SU-DHL-6 (cell line): ENCODE results near the gene KLB.
"Not testable (repeated sequence)": the region's sequence is repeated elsewhere in the genome, so short reads cannot be mapped to it uniquely, and the experiment has no call there.

ENCODE experiments used
- H2AFZ ChIP-seq: fragments of 200-600 bp; sonication (generic); 2 replicates; pipeline ENCODE4 v1.6.1; 2014; ENCODE audit warnings: low read depth, mild to moderate bottlenecking, moderate library complexity, mixed read lengths, antibody characterized with exemption, low read length; ENCODE audit not compliant: severe bottlenecking
- H3F3A ChIP-seq: fragments of 200-600 bp; shearing (Covaris generic); 2 replicates; pipeline ENCODE4 v1.6.0; 2016; ENCODE audit warnings: antibody characterized with exemption, mild to moderate bottlenecking; ENCODE audit not compliant: insufficient read depth
- H3K27ac ChIP-seq: fragments of 200-600 bp; sonication (generic); 2 replicates; pipeline ENCODE4 v1.5.1; 2016; ENCODE audit warnings: low read depth, mild to moderate bottlenecking, low read length, moderate library complexity, mixed read lengths
- H3K27me3 ChIP-seq: fragments of 200-600 bp; sonication (generic), shearing (Covaris generic); 2 replicates; pipeline ENCODE4 v1.6.0; 2014; ENCODE audit warnings: mild to moderate bottlenecking, low read length
- H3K36me3 ChIP-seq: fragments of 200-600 bp; sonication (generic); 2 replicates; pipeline ENCODE4 v1.6.1; 2014; ENCODE audit warnings: mild to moderate bottlenecking, low read length, mixed read lengths
- H3K4me2 ChIP-seq: fragments of 300-600, 200-600 bp; shearing (Covaris generic), sonication (generic); 2 replicates; pipeline ENCODE4 v1.6.0; 2014; ENCODE audit warnings: low read length, low read depth, mild to moderate bottlenecking; ENCODE audit not compliant: poor library complexity, severe bottlenecking
- H3K4me3 ChIP-seq: fragments of 200-600 bp; sonication (generic); 2 replicates; pipeline ENCODE4 v1.5.1; 2014; ENCODE audit warnings: antibody characterized with exemption, low read length, mild to moderate bottlenecking, mixed read lengths; ENCODE audit not compliant: insufficient read depth, poor library complexity, severe bottlenecking
- H3K79me2 ChIP-seq: fragments of 200-600 bp; sonication (generic); 2 replicates; pipeline ENCODE4 v1.6.1; 2014; ENCODE audit warnings: mild to moderate bottlenecking, low read length, moderate library complexity; ENCODE audit not compliant: insufficient read depth
- H3K9ac ChIP-seq: fragments of 200-600 bp; sonication (generic); 2 replicates; pipeline ENCODE4 v1.7.0; 2014; ENCODE audit warnings: mild to moderate bottlenecking, low read length
- H3K9me2 ChIP-seq: fragments of 200-600 bp; sonication (generic); replicated peaks from 2 replicates; pipeline ENCODE4 v1.6.1; 2014; ENCODE audit warnings: low read length; ENCODE audit not compliant: insufficient read depth
- H3K9me3 ChIP-seq: fragments of 200-600 bp; sonication (generic); 2 replicates; pipeline ENCODE4 v1.6.1; 2014; ENCODE audit warnings: low read length, mixed read lengths; ENCODE audit not compliant: insufficient read depth
- H4K20me1 ChIP-seq: fragments of 200-600 bp; sonication (generic); 2 replicates; pipeline ENCODE4 v1.6.1; 2014; ENCODE audit warnings: low read depth, mild to moderate bottlenecking, antibody characterized with exemption, low read length, moderate library complexity, mixed read lengths
- CTCF ChIP-seq: fragments of 200-600 bp; sonication (generic); IDR thresholded peaks from one replicate; pipeline ENCODE4 v1.5.1; 2017; ENCODE audit warnings: antibody characterized with exemption, mild to moderate bottlenecking, low read length, moderate library complexity; ENCODE audit not compliant: insufficient read depth, poor library complexity, severe bottlenecking
- EZH2phosphoT487 ChIP-seq: fragments of 200-600 bp; sonication (generic), shearing (Covaris generic); conservative IDR thresholded peaks from 2 replicates; pipeline ENCODE4 v1.6.1; 2018; ENCODE audit warnings: mild to moderate bottlenecking, antibody characterized with exemption, low read length, moderate library complexity, mixed read lengths

Gene KLB

GRCh38 chr4:39406763-39407583, at the start of gene KLB:
Gene KLB, plus strand, starts transcription at chr4:39406930. Its CDS starts 20 bp downstream, at chr4:39406950.
- H4K20me1 ChIP-seq: no peaks in the 10 kb centered on the region
- no peak within 1 kb of the TSS for H3K9ac ChIP-seq
- H3F3A ChIP-seq: 0 out of 2 replicates have a peak, but pooled peaks cover 5% of the 10 kb centered on the region
- H3K9me2 ChIP-seq: no peaks in the 10 kb centered on the region
- no peak within 1 kb of the TSS for H3K4me2 ChIP-seq
- no peak within 1 kb of the TSS for H3K4me3 ChIP-seq
- no peaks in the 10 kb centered on the region for H3K27me3 ChIP-seq
- H3K36me3 ChIP-seq: no peaks in the 10 kb centered on the region
- no peaks in the 10 kb centered on the region for H3K79me2 ChIP-seq
- H2AFZ ChIP-seq: no peak within 1 kb of the TSS
- H3K27ac ChIP-seq: no peak within 1 kb of the TSS
- no peaks in the 10 kb centered on the region for H3K9me3 ChIP-seq
- TF ChIP-seq CTCF (no peak), EZH2phosphoT487 (no peak)

- peak overlapping the region; percentile 51 for H3K4me3 ChIP-seq
- no peaks in the 10 kb centered on the region for H3K36me3 ChIP-seq
- H2AFZ ChIP-seq: no peak overlapping the region
- H3K79me2 ChIP-seq: peaks cover 88% of the 10 kb centered on the region
- peak overlapping the region; percentile 97 for H3K27ac ChIP-seq
- H3K4me2 ChIP-seq: peak overlapping the region; percentile 97
- no peaks in the 10 kb centered on the region for H3K9me3 ChIP-seq
- H4K20me1 ChIP-seq: no peaks in the 10 kb centered on the region; the same call in 1 of the 2 replicates
- H3K9me2 ChIP-seq: no peaks in the 10 kb centered on the region
- TF ChIP-seq CTCF: no peak
- TF ChIP-seq EZH2phosphoT487: no peak
- peaks cover 66% of the 10 kb centered on the region for H3F3A ChIP-seq
- H3K9ac ChIP-seq: peak overlapping the region; percentile 57
- no peaks in the 10 kb centered on the region for H3K27me3 ChIP-seq
These were observed 49.7 kb upstream of the KLB start for GRCh38 chr4:39357002-39357401.

GRCh38 chr4:39360611-39361010, 46.1 kb upstream of the KLB start:
- H3K36me3 ChIP-seq, H4K20me1 ChIP-seq, H3K27me3 ChIP-seq, H3K9me3 ChIP-seq, H2AFZ ChIP-seq, H3K9me2 ChIP-seq, H3K9ac ChIP-seq: not testable (repeated sequence)
- Histone ChIP-seq H3K79me2 (peaks cover 89% of the 10 kb centered on the region), H3F3A (peaks cover 74% of the 10 kb centered on the region), H3K4me3 (peak overlapping the region; percentile 20), H3K4me2 (peak overlapping the region; percentile 70), H3K27ac (peak overlapping the region; percentile 97)

- Histone ChIP-seq H3K36me3 (no peaks in the 10 kb centered on the region), H2AFZ (no peak overlapping the region), H4K20me1 (no peaks in the 10 kb centered on the region; the same call in 1 of the 2 replicates), H3K9me3 (no peaks in the 10 kb centered on the region), H3F3A (peaks cover 71% of the 10 kb centered on the region), H3K27ac (peak overlapping the region; percentile 85), H3K4me2 (peak overlapping the region; percentile 93), H3K9me2 (no peaks in the 10 kb centered on the region), H3K4me3 (peak overlapping the region; percentile 19), H3K79me2 (peaks cover 75% of the 10 kb centered on the region), H3K9ac (peak overlapping the region; percentile 33), H3K27me3 (no peaks in the 10 kb centered on the region)
- TF ChIP-seq EZH2phosphoT487 (no peak), CTCF (no peak)
These were observed 43.9 kb upstream of the KLB start for GRCh38 chr4:39362827-39363226.
